Stimulated activated CD8-positive, alpha-beta memory T cell treated with anti-CD3 and anti-CD28 coated beads, Interleukin-2, amount 100 ng/mL, for 48 hours (primary cell): ENCODE data around the gene ARHGAP15.

Experiments
- DNase-seq, 2 donors: peaks; one replicate each; pipeline ENCODE4 v3.0.0-alpha.2; 2020; ENCODE audit warnings: low read depth in 2 of 2

The ARHGAP15 gene

GRCh38 chr2:143452817-143453451, 323.7 kb downstream of the ARHGAP15 start:
- DNase-seq = no peak

GRCh38 chr2:143453981-143454511, 324.8 kb downstream of the ARHGAP15 start:
- no peak for DNase-seq

GRCh38 chr2:143455317-143455716, 326.1 kb downstream of the ARHGAP15 start:
- no peak for DNase-seq

GRCh38 chr2:143458258-143459190, 329.3 kb downstream of the ARHGAP15 start:
- DNase-seq = no peak

GRCh38 chr2:143460382-143460781, 331.2 kb downstream of the ARHGAP15 start:
- no peak for DNase-seq

GRCh38 chr2:143463719-143464118, 334.5 kb downstream of the ARHGAP15 start:
- DNase-seq = no peak

GRCh38 chr2:143466391-143466790, 337.2 kb downstream of the ARHGAP15 start:
- DNase-seq = no peak

GRCh38 chr2:143467011-143467410, 337.8 kb downstream of the ARHGAP15 start:
- no peak for DNase-seq

GRCh38 chr2:143468341-143468888, 339.2 kb downstream of the ARHGAP15 start:
- DNase-seq = no peak

- DNase-seq = no peak
These were observed 340.1 kb downstream of the ARHGAP15 start for GRCh38 chr2:143469323-143469722.

- DNase-seq = no peak
These were observed 342.3 kb downstream of the ARHGAP15 start for GRCh38 chr2:143471550-143471949.

GRCh38 chr2:143473216-143473615, 344.0 kb downstream of the ARHGAP15 start:
- no peak for DNase-seq

- no peak for DNase-seq
These were observed 344.6 kb downstream of the ARHGAP15 start for GRCh38 chr2:143473820-143474219.

GRCh38 chr2:143474586-143474985, 345.4 kb downstream of the ARHGAP15 start:
- no peak for DNase-seq

GRCh38 chr2:143475041-143475776, 346.0 kb downstream of the ARHGAP15 start:
- no peak for DNase-seq

GRCh38 chr2:143476336-143477087, 347.3 kb downstream of the ARHGAP15 start:
- no peak for DNase-seq

- DNase-seq = no peak
These were observed 348.7 kb downstream of the ARHGAP15 start for GRCh38 chr2:143477714-143478443.

- DNase-seq = no peak
These were observed 350.9 kb downstream of the ARHGAP15 start for GRCh38 chr2:143480086-143480485.

GRCh38 chr2:143480601-143481236, 351.5 kb downstream of the ARHGAP15 start:
- no peak for DNase-seq

- no peak for DNase-seq
These were observed 352.0 kb downstream of the ARHGAP15 start for GRCh38 chr2:143481237-143481623.
